Testis (tissue), 3 donors: ENCODE data around the gene STAP1. TPM values are rescaled to one million over a fixed set of nuclear protein-coding genes. Genes with fewer than 3 reads are reported as not detected.
"Not testable (repeated sequence)": the region's sequence is repeated elsewhere in the genome, so short reads cannot be mapped to it uniquely, and the experiment has no call there.

ENCODE experiments used
- DNase-seq: peaks from one replicate; pipeline ENCODE4 v3.0.0-alpha.2; 2019
- H3K27ac ChIP-seq, 2 donors: fragments of 200-600 bp; sonication (generic); one replicate each; pipeline ENCODE4 v1.5.1; 2019
- H3K27me3 ChIP-seq: fragments of 200-600 bp; sonication (generic); one replicate; pipeline ENCODE4 v1.5.1; 2019
- H3K36me3 ChIP-seq: fragments of 200-600 bp; sonication (generic); one replicate; pipeline ENCODE4 v1.5.1; 2017; ENCODE audit warnings: low read depth; ENCODE audit errors: missing control alignments
- H3K4me1 ChIP-seq: fragments of 200-600 bp; sonication (generic); one replicate; pipeline ENCODE4 v1.5.1; 2019
- H3K4me3 ChIP-seq, 2 donors: fragments of 200-600 bp; sonication (generic); one replicate each; pipeline ENCODE4 v1.5.1; 2017 to 2019
- H3K9me3 ChIP-seq: fragments of 200-600 bp; sonication (generic); one replicate; pipeline ENCODE4 v1.5.1; 2017
- CTCF ChIP-seq, 3 experiments: fragments of 450-650 bp in 2 of 3; fragments of 200-600 bp in 1 of 3; sonication (generic) in 1 of 3; IDR thresholded peaks; one replicate each; pipeline ENCODE4 v1.5.1; 2016 to 2019; ENCODE audit warnings: antibody characterized with exemption in 3 of 3, mild to moderate bottlenecking in 2 of 3, moderate library complexity in 1 of 3
- POLR2A ChIP-seq: fragments of 450-650 bp; IDR thresholded peaks from one replicate; pipeline ENCODE4 v1.6.1; 2017; ENCODE audit warnings: antibody characterized with exemption, mild to moderate bottlenecking, moderate library complexity
- WGBS, 2 donors: methylation state at CpG; one replicate each; pipeline ENCODE4 v1.1.5; 2018; 5-methylcytosine and 5-hydroxymethylcytosine counted together
- intact Hi-C: fragments of 100-400 bp; cut with DNase I; formaldehyde crosslinking; loops from one replicate; pipeline ENCODE4 v1.15.1; 2023; ENCODE audit warnings: low total_unique reads
- polyA plus RNA-seq: library from polyadenylated mRNA; stranded (reverse); fragments of 350-450 nt; fragmentation: Illumina TruSeq; extraction: RNeasy Lipid Tissue Mini Kit (QIAGEN cat#74804); gene quantifications from one replicate; pipeline ENCODE4 v1.2.3, GENCODE V29; 2014; ENCODE audit warnings: low read depth, low replicate concordance; ENCODE audit not compliant: insufficient read depth
- total RNA-seq, 2 donors: library from RNA; depleted of rRNA; stranded (reverse); fragments of >200 nt; gene quantifications; one replicate each; pipeline ENCODE4 v1.2.3, GENCODE V29; 2016

The STAP1 gene
- total and polyA plus RNA-seq, 3 donors from 2014 or later = 0.93 to 3.0 (median 2.7) TPM

- Histone ChIP-seq H3K27ac (no peak overlapping the region), H3K4me1 (no peaks in the 10 kb centered on the region), H3K4me3 (no peak overlapping the region), H3K9me3 (no peaks in the 10 kb centered on the region), H3K36me3 (no peaks in the 10 kb centered on the region), H3K27me3 (no peaks in the 10 kb centered on the region)
- TF ChIP-seq POLR2A (no peak), CTCF (IDR thresholded peaks at IDR 0.05) (peak in 2 of 3 experiments; percentile 9 to 10)
- DNase-seq = no peak
- 32 to 37% methylated on average over 1 of the region's 1 CpG for WGBS, 2 donors
- intact Hi-C loops = no loop called here
These were observed 9.4 kb upstream of the STAP1 start for GRCh38 chr4:67549123-67549522.

- Histone ChIP-seq H3K9me3 (no peaks in the 10 kb centered on the region), H3K36me3 (no peaks in the 10 kb centered on the region), H3K27ac (no peak overlapping the region), H3K4me3 (no peak overlapping the region), H3K4me1 (no peaks in the 10 kb centered on the region), H3K27me3 (no peaks in the 10 kb centered on the region)
- intact Hi-C loops = no loop called here
- DNase-seq = no peak
- TF ChIP-seq CTCF (IDR thresholded peaks at IDR 0.05) (no peak), POLR2A (no peak)
These were observed 8.1 kb upstream of the STAP1 start for GRCh38 chr4:67550451-67550850.

- WGBS, 2 donors = 96 to 98% methylated on average over 3 of the region's 3 CpGs
These were observed 7.7 kb upstream of the STAP1 start for GRCh38 chr4:67550857-67551256.

GRCh38 chr4:67552146-67552792 lies 6.3 kb upstream of the STAP1 start:
- DNase-seq = peak; percentile 41
- H3K4me3 ChIP-seq, H3K4me1 ChIP-seq, H3K36me3 ChIP-seq, H3K27me3 ChIP-seq, intact Hi-C loops, H3K9me3 ChIP-seq: not testable (repeated sequence)
- WGBS, 2 donors = 38 to 44% methylated on average over 4 of the region's 4 CpGs
- peak overlapping the region in 1 of 2 donors; percentile 42 for H3K27ac ChIP-seq

More at GRCh38 chr4:67550857-67551256, 7.7 kb upstream of the STAP1 start:
- intact Hi-C loops = no loop called here
- no peak for DNase-seq
- Histone ChIP-seq H3K4me3 (no peak overlapping the region), H3K9me3 (no peaks in the 10 kb centered on the region), H3K4me1 (no peaks in the 10 kb centered on the region), H3K36me3 (no peaks in the 10 kb centered on the region), H3K27ac (no peak overlapping the region), H3K27me3 (no peaks in the 10 kb centered on the region)
- TF ChIP-seq POLR2A = no peak
- TF ChIP-seq CTCF (IDR thresholded peaks at IDR 0.05) = no peak

GRCh38 chr4:67554096-67554495 lies 4.4 kb upstream of the STAP1 start:
- H3K9me3 ChIP-seq = no peaks in the 10 kb centered on the region
- H3K27ac ChIP-seq = no peak overlapping the region
- H3K27me3 ChIP-seq = no peaks in the 10 kb centered on the region
- H3K4me3 ChIP-seq = no peak overlapping the region
- H3K36me3 ChIP-seq = no peaks in the 10 kb centered on the region
- intact Hi-C loops = no loop called here
- no peak for DNase-seq
- no peaks in the 10 kb centered on the region for H3K4me1 ChIP-seq
- TF ChIP-seq POLR2A (no peak), CTCF (IDR thresholded peaks at IDR 0.05) (no peak)
- WGBS, 2 donors = 94 to 97% methylated on average over 3 of the region's 3 CpGs
